ENCODE measurements around the gene CACNB4. TPM values are rescaled to one million over a fixed set of nuclear protein-coding genes. Genes with fewer than 3 reads are reported as not detected.

Gene CACNB4
- total and polyA plus RNA-seq, 2 of the 4 experiments (the other 2 are of a cell fraction): 0.12 to 0.36 TPM

DNA sequence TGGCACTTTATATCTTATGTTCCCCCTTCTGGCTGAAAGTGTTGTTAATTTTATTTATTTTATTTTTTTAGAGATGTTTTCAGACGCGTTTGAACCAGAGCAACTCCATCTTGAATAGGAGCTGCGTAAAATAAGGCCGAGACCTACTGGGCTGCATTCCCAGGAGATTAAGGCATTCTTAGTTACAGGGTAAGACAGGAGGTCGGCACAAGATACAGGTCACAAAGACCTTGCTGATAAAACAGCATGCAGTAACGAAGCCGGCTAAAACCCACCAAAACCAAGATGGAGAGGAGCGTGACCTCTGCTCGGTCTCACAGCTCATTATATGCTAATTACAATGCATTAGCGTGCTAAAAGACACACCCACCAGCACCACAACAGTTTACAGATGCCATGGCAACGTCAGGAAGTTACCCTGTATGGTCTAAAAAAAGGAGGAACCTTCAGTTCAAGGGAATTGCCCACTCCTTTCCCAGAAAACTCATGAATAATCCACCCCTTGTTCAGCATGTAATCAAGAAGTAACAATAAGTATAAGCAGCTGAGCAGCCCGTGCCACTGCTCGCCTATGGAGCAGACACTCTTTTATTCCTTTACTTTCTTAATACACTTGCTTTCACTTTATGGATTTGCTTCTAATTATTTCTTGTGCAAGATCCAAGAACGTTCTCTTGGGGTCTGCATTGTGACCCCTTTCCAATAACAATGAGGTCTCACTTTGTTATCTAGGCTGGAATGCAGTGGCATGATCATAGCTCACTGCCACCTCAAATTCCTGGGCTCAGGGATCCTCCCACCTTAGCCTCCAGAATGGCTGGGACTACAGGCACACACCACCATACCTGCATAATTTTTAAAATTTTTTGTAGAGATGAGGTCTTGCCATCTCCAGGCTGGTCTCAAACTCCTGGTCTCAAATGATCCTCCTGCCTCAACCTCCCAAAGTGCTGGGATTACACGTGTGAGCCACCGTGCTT is 55.9 kb downstream of the CACNB4 start:
- H3K27me3 ChIP-seq (ENCODE audit: control insufficient read depth, insufficient read depth, low read length): peaks cover 12% of the 10 kb centered on the region
- H3K18ac ChIP-seq (ENCODE audit: low read depth, low read length): no peak overlapping the region
- no peak overlapping the region for H3K23ac ChIP-seq (ENCODE audit: low read depth, low read length)
- no peaks in the 10 kb centered on the region for H3K9me3 ChIP-seq (ENCODE audit: control insufficient read depth, insufficient read depth, low read length)
- in situ Hi-C loops (cut with MboI; ENCODE audit: low sequenced_read_pairs): loop anchor here (10.0 kb wide), 1 partner anchor 122 kb away; no protein-coding TSS in a partner anchor
- no peak overlapping the region for H3K56ac ChIP-seq (ENCODE audit: extremely low read depth, insufficient read depth, low read length)
- H3K14ac ChIP-seq (replicated peaks; ENCODE audit: low read depth, low read length): no peak overlapping the region
- no peak overlapping the region for H4K5ac ChIP-seq (ENCODE audit: low read depth, low read length)
- H3K9ac ChIP-seq (ENCODE audit: low read depth, low read length): no peak overlapping the region
- no peaks in the 10 kb centered on the region for H3K79me1 ChIP-seq (ENCODE audit: low read depth in 1 of 2, low read length in 2 of 2)
- BruUV-seq (replicated peaks): no TSS peak
- ChIA-PET CTCF (no interaction called here), POLR2A (ENCODE audit: unreplicated experiment) (no interaction called here)
- no peak overlapping the region for H3K4ac ChIP-seq (ENCODE audit: low read depth, low read length)
- H2BK120ac ChIP-seq (ENCODE audit: low read depth, low read length): no peak overlapping the region
- no peak overlapping the region for H4K91ac ChIP-seq (ENCODE audit: insufficient read depth, low read depth, low read length)
- no peaks in the 10 kb centered on the region; the same call in 1 of the 2 replicates for H3K4me1 ChIP-seq (ENCODE audit: control insufficient read depth, insufficient read depth, low read length)
- H2AK9ac ChIP-seq (replicated peaks; ENCODE audit: low read depth, low read length, poor library complexity): no peak overlapping the region
- no peak overlapping the region for H4K8ac ChIP-seq (ENCODE audit: low read depth in 2 of 2, low read length in 2 of 2)
- no peak overlapping the region for H2BK15ac ChIP-seq (ENCODE audit: low read depth, low read length)
- no peak overlapping the region for H2BK5ac ChIP-seq (ENCODE audit: low read depth, low read length, poor library complexity, severe bottlenecking)
- H2BK20ac ChIP-seq (ENCODE audit: low read depth, low read length): no peak overlapping the region
- H2AK5ac ChIP-seq (ENCODE audit: low read depth, low read length): no peak overlapping the region
- no peak for TF ChIP-seq MAZ (IDR thresholded peaks at IDR 0.05; ENCODE audit: borderline replicate concordance, low read depth, low read length)
- TF ChIP-seq CTCF (conservative IDR thresholded peaks at IDR 0.05; ENCODE audit: low read depth, low read length): no peak
- TF ChIP-seq FOS (IDR thresholded peaks at IDR 0.05; ENCODE audit: low read depth, low read length): no peak
- no peaks in the 10 kb centered on the region for H3K36me3 ChIP-seq (ENCODE audit: control insufficient read depth, insufficient read depth, low read length)
- intact Hi-C loops (cut with micrococcal nuclease): no loop called here
- H3K4me3 ChIP-seq (ENCODE audit: insufficient read depth, low read depth, low read length): no peak overlapping the region
- DNase-seq (no peak), ATAC-seq (ENCODE audit: low read depth) (no peak)
- dilution Hi-C loops (cut with HindIII; ENCODE audit: low sequenced_read_pairs, unreplicated experiment): no loop called here
- no peaks in the 10 kb centered on the region for H3K9me1 ChIP-seq (ENCODE audit: insufficient read depth, low read length)
- WGBS, 2 experiments (ENCODE audit: extremely low coverage in 2 of 2, insufficient read length in 1 of 2): 0% methylated on average over 1 of the region's 16 CpGs; no CpG with 5 or more reads in 1 of the 2 experiments
- H2AFZ ChIP-seq (replicated peaks; ENCODE audit: low read length, poor library complexity): no peak overlapping the region
- H3K4me2 ChIP-seq (ENCODE audit: low read depth, low read length): no peak overlapping the region
- H4K20me1 ChIP-seq (ENCODE audit: insufficient read depth, low read length): no peaks in the 10 kb centered on the region
- no peak overlapping the region for H3K27ac ChIP-seq (ENCODE audit: insufficient read depth, low read length)
